NCI-H146 treated with DMSO at 0.1 percent for 48 hours (cell line): ENCODE data around the gene COL5A2.

Experiments used
- DNase-seq: peaks from one replicate; lab custom pipeline; 2025; ENCODE audit not compliant: unreplicated experiment; lab: John Stamatoyannopoulos, UW

COL5A2 gene

DNA sequence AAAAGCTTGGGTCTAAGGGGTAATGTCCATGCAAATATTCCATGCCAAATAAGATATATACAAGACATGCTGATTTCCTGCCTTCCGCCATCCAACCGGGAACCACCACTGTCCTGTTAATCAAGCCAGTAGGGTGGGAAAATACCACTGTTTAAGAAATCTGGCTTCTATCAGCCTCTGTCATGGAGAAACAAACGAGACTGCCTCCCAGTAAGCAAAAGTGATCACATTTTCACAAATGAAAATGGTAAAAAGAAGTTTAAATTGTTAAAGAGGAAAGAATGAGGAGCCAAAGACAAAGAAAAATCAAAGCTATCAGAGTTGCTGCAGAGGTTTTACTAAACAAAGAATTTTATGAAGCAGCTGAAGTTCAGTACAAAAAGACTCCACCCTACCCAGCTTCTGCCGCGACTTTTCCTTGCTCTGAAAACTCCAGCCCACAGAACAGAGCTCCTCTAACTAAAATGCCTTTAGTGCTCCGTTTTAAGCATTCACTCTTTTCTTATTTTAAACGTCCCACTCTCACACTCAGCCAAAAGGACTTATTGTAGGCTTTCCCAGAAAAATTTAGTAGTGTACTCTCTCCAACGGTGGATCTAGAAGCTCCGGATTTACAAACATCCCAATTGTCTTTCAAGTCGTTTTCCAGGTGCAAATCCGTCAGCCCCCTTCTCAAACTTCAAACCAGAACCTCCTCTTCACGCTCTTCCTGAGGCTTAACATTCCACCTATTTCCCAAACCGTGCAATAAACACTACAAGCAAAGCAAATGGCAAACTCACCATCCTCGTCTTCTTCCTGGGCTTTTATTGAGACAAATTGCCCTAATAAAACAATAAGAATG is 613 bp downstream of the COL5A2 start:
- DNase-seq: no peak

DNA sequence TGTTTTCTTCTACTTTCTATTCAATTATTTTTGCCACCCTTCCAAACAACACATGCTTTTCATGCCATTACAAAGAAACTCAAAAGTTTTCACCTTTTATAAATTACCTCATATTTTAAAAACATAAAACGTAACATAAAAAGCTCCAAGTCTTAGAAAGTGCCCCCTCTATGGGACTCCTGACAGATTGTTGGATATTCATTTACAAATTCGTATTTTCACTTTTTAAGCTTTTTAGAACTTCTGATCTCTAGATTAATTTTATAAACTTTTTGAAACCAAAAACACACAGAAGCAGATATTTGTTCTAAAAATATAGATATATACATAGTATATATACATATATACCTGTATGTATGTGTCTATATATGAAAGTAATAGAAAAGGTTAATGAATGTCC is 1.5 kb downstream of the COL5A2 start:
- no peak for DNase-seq

DNA sequence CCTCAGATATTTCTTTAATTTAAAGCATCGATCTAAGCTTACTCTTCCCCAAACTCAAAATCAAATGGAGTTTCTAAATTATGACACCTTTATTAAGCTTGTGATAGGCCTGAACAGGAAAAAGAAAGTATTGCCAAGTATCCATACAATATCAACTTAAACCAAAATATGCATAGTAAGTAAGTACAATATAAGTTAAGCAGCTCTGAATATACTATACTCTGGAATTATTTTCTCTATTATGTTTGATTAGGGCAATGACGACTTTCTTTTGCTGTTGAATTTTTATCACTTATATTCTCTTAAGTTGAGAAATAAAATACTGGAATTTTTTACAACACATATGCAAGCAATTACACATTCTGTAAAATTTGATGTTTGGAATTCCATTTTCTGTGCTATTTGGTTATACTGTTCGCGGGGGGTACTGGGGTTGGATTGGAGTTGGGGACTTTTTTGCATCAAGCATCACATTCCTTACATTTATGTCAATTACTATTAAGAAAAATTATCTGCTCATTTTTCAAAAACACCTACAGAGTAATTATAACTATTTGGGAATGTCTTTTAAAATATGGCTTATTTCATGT is 2.2 kb downstream of the COL5A2 start:
- DNase-seq: no peak

DNA sequence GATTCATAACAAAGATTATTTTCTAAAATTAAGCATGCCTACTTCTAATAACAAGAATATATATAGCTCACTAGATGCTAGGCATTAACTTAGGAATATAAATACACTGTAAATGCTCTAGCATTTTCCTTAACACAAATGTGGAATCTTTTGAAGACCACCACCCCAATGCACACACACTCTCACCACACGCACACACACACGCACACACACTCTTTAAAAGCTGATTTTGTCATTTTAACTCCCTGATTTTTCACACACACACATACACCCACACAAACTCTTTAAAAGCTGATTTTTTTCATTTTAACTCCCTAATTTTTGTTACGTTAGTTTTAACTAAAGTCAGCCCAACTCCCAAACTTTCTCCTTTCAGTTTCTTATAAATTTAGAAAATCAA is 3.0 kb downstream of the COL5A2 start:
- no peak for DNase-seq

DNA sequence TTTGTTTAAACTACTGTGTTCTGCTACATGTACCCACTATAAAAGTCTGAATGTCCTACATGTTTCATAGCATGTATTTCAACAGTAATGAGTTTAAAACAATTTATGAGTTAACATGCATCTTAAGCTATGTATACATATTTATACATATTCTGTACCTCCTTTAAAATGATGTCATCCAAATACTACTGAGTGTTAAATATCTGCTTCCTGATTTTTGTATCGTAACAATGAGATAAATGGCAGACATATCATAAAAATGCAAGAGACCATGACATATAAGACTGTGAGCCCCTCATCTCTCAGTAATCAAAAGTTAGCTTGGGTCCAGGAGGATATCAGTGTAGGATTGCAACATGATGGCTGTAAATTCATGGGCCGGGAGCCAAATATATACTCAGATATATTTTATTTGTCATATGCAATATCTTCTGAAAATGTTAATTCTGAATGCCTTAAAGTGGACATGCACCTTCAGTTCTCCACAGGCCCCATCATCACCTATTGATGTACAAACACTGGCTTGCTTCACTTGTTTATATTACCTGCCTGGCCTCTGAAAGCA is 3.6 kb downstream of the COL5A2 start:
- DNase-seq: no peak

DNA sequence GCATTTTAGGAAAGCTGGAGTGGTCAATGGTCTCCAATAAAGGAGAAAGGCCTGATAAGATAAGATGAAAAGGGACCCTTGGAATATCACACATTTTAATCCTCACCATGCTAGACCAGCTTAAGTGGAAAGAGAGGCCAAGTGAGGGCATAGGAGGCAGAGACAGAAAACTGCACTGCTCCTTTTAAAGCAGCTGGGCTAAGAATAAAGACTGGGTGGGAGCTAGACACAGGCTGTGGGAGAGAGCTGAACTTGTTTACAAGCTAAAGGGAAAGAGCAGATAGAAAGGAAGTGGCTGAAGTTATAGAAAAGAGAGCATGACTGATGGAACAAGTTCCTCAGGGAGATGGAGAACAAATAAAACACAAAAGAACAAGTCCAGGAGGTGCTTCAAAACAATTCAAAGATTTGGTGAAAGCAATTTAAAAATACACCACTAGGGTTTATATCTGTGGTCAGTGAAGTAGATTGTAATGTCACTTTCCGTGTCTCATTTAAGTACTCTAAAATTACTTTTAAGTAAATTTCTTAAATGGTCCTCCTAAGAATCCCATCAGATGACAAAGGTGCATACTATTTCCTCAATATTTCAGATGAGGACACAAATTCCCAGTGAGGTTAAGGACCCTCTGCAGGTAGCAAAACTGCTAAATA is 7.5 kb downstream of the COL5A2 start:
- DNase-seq: no peak

DNA sequence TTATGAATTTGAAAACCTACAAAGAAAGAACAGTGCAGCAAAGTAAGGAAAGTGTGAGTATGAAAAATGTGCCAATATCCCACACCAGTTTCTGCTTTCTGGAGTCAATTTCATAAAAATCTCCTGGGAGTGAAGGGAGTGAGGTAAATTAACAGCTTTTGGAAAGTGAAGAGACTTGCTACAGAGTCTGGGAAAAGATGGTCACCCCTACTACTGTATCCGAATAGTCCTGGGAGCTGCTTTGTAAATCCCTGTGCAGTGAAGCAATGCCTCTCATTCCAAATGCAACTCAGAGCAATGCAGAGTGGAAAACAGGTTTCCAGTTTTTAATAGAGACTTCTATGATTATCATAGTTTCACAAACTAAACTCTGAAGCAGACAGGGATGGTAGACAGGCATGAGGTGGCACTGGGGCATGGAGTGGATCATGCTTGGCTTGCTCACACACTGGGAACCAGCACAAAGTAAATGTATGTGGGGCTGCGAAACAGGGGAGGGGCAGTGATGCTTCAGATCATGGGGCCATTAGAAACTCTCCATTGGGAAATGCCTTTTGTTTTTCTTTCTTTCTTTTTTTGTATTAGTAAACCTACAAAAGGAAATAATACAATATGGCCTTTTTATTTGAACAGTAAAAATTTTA is 10.6 kb downstream of the COL5A2 start:
- DNase-seq: no peak

DNA sequence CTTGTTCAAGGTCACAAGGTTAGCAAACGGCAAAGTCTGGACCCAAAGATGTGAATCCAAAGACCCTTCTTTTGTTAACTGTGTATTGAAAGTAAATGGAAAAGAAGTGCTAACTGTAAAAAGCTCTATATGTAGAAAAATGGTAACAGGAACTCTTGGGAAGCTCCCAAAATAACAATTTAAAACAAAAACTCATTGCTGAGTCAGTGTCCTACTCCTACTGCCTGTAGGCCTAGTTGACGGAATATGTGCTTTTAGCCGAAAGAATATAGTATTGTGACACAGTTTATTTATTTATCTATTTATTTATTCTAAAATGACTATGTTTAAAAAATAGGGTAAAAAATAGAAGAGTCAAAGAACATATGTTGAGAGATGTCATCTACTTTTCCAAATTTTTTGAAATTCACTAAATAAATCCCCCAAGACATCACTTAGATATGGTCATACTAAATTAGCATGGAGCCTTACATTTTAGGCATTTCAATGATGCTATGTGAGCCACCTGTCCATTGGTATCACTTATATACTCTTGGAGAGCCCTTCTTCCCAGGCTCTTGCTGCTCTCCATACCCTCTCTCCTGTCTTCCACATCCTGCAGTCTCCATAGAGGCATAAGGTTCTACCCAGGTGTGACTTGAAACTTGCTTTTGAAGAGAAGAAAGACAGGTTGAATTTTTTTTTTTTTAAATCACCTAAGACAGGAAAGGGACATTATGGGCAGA is 13.7 kb downstream of the COL5A2 start:
- no peak for DNase-seq

DNA sequence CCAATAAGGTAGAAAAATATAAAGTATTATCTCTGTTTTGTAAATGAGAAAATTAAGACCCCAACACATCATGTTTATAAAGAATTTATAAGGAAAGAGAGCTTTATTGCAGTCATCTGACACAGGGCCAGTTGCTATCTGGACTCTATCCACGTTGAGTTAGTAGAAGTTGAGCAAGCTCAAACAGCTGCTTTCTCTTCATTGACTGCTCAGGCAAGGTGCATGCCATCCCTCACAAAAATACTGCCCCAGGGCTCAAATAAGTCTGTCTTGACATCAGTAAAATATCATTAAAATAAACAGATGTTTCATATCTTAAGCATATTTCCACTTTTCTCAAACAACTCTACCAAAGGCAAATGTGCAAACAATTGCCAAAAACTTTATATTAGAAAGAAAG is 14.8 kb downstream of the COL5A2 start:
- no peak for DNase-seq

DNA sequence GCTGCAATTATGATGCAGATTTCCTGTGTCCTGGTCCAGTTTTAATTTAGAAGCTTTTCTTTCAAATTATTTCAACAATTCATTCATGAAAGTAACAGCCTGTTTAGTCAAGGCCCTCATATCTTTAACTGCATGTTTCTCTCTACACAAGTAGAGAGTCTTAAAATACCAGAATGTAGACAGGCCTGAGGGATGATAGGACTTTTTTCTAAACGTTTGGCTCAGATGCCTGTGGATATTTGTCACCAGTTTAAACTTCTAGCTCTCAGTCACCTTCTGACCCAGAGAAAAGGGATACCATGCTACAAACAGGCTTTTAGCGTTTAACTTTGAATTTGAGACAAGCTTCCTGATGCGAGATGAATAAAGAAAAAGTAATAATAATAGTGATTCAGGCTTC is 15.7 kb downstream of the COL5A2 start:
- no peak for DNase-seq

DNA sequence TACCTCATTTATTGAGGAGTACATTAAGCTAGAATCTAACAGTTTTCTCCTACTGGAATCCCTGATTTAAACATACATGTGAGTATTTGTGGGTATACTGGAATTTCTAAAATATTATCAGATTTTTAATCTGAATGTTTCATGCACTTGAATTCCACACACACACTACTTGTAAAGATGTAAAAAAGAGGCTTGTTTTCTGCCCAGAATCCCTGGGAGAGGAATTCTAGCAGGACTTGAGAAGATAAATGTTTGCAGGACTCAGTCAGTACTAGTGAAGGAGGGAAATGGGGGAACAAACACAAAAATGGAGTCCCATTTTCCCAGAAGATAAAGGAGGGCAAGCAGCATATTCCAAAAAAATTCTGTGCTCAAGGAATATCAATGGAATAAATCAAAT is 17.0 kb downstream of the COL5A2 start:
- no peak for DNase-seq

DNA sequence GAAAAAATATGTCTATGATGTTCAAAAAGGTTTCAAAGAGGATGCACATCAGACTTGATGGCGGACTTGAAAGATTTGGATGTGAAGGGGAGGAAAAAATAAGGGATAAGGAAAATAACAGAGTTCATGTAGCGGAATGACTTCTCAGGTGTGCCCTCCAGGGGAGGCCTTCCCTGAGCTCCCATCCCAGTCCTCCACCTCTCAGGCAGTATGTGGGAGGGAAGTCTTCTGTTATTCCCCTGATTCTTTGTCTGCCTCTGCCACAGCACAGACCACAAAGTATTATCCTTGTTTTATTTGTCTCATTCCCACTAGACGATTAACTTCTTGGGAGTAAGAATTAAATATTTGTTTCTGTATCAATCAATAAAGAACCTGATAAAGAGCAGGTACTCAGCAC is 17.7 kb downstream of the COL5A2 start:
- no peak for DNase-seq

DNA sequence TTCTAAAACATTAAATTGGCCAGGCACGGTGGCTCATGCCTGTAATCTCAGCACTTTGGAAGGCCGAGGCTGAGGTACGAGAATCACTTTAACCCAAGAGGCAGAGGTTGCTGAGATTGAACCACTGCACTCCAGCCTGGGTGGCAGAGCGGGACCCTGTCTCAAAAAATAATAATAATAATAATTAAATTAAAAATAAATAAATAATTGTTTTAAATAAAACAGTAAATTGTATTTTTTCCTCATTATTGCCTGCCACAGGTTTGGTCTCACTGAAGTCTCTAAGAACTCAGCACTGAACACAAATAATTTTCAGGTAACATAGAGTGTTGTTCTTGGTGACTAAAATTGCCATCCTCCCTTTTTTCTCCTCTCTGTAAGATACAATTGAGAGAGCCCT is 19.8 kb downstream of the COL5A2 start:
- DNase-seq: no peak

DNA sequence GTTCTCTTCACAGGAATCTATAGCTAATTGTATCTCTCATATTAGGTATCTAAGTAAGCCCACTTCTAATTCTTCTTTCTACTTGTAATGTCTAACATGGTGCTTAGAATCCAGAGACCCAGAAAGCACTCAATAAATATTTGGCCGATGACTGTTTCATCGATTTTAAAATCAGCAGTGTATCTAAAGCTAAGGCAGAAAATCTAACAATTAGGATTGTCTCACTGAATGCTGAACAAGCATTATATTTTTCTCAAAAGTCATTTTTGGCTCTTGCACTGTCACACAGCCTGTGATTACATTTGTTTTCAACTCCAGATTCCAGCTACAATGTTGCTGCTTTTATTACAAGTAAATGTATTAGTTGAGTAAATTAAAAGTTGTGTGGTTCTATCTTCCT is 20.3 kb downstream of the COL5A2 start:
- DNase-seq: no peak

DNA sequence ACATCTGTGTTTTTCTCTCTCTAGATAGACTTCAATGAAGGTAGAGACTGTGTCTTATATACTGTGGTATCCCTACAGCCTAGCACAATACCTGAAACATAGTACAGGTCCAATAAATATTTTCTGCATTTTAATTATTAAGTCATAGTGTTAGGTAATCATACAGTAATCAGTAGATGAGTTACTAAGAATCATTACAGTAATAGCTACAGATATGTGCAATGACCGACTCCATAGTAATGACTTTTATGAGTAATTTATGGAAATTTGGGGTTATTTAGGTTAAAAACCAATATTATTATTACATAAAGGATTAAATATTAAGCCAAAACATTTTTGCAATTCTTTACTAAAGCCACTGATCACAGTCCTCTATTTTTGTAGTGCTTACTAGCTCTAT is 21.6 kb downstream of the COL5A2 start:
- no peak for DNase-seq

DNA sequence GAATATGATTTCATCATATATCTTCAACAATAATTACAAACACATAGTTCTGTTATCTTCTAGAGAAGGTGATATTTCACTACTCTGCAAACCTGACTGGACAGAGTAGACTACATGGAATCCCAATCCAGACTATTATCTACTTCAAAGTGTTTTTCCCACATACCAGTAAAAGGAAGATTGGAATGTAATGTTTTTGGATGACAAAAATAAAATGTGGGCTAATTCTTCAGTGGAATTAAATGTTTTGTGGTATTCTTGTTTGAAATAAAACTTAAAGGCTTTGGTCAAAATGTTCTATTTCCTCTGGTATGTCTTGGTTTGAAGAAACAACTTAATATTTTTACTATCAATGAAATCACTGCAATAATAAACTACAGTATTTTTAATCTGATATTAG is 22.1 kb downstream of the COL5A2 start:
- no peak for DNase-seq

DNA sequence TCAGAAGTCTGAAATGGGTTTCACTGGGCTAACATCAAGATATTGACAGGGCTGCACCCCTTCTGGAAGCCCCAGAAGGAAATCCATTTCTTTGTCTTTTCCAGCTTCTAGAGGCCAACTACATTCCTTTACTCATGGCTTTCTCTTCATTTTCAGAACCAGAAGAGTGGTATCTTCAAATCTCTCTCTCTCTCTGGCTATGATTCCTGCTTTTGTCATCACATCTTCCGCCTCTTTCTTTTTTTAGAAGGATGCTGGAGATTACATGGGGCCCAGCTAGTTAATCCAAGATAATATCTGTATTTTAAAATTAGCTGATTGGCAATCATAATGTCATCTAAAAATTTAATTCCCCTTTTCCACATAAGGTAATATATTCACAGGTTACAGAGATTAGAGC is 23.8 kb downstream of the COL5A2 start:
- DNase-seq: no peak

DNA sequence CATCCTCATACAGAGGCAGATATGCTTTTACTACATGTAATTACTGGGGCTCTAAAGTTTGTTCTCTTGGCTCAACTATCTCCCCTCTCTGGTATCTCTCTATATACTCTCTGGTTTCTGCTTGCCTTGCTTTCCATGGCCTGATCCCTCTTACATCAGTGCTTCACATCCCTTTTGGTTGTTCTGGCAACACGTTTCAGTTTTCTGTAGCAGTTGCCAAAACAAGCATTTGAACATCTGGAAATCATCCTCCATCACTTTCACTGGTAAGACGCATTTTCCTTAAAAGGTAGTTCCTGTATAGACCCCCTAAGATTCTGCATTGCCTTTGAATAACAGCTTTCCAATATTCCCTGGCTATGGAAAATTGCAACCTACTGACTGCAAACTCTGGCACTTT is 25.9 kb downstream of the COL5A2 start:
- DNase-seq: no peak

DNA sequence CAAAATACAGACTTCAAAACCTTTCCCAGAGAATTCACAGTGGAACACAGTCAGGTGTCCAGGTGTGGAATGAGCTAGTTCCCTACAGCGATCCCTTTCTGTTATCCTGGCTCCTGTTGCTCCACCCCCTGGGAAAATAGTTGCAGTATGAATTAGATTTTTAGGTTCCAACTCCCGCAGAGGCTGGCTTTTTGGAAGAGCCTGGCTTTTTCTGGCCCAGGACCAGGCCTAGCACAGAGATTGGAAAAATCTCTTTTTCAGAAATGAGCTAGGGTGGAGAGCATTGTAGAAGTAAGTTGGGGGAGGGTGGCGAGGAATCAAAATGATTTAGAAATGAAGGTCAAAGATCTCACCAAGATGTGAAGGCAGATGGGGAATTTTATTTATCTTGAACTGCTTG is 27.1 kb downstream of the COL5A2 start:
- DNase-seq: no peak

DNA sequence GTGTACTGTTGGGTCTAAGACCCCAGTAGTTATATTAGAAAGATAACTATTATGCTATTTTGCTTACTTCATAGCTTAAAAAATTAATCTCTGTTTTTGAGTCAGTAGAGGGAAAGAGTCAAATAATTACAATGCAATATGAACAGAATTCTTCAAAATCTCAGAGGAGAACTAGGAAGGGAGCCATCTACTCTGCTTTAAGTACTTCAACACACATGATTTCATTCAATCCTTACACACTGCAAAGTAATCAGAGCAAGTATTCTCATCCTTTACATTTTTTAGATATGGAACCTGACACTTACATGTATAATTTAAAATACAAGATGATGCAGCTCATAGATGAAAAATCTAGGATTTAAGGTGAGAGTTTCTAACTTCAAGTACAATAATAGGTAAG is 27.7 kb downstream of the COL5A2 start:
- no peak for DNase-seq

DNA sequence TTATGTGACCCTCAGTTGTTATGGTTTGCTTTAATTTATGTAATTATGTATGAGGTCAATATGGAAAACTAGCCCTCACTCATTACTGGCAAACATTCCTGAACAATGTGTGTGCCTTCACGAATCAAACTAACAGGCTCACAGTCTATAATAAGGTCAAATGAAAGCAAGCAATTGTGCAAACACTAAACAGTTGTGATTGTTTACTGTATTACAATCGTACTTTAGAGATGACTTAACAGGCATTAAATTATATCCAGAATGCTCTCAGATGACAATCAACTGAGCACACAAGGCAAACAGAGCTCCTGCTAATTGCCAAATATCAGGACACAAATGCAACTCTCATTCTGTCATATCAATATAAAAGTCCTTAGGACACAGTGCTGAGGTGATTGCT is 29.5 kb downstream of the COL5A2 start:
- DNase-seq: no peak
